H1 (cell line): ENCODE data around the gene LRRC32. TPM values are rescaled to one million over a fixed set of nuclear protein-coding genes. Genes with fewer than 3 reads are reported as not detected.

Experiments used
- CTCF ChIA-PET: fragments of 300-600 bp; sonication (Branson Sonifier 250); formaldehyde crosslinking; loops from one replicate; lab custom pipeline; 2021; ENCODE audit not compliant: partially characterized antibody; lab: Charles Lee
- POLR2A ChIA-PET: fragments of 300-600 bp; sonication (Branson Sonifier 250); formaldehyde crosslinking; loops from one replicate; lab custom pipeline; 2021; ENCODE audit warnings: inconsistent platforms; ENCODE audit not compliant: partially characterized antibody; lab: Charles Lee
- DNase-seq, 2 experiments: peaks; one replicate each; pipeline versions ENCODE4 v3.0.0 to v3.0.0-alpha.2; 2010 to 2022; ENCODE audit warnings: low spot score in 2 of 2, low read depth in 1 of 2, mixed read lengths in 1 of 2
- FAIRE-seq: peaks from 2 replicates; lab custom pipeline; 2011; peaks lifted over from hg19 to GRCh38; lab: Jason Lieb, UNC
- H2AFZ ChIP-seq: 2 replicates; pipeline ENCODE4 v1.8.1; 2012; ENCODE audit warnings: low read length, inconsistent platforms
- H2AK5ac ChIP-seq: 2 replicates; pipeline ENCODE4 v1.6.1; 2013; ENCODE audit warnings: low read depth, low read length
- H2BK120ac ChIP-seq: replicated peaks from 2 replicates; pipeline ENCODE3; 2013; ENCODE audit warnings: low read depth, low read length, inconsistent platforms
- H2BK12ac ChIP-seq: 2 replicates; pipeline ENCODE4 v1.6.1; 2013; ENCODE audit warnings: low read depth, low read length
- H2BK15ac ChIP-seq: 2 replicates; pipeline ENCODE4 v1.6.1; 2013; ENCODE audit warnings: low read length
- H2BK20ac ChIP-seq: 2 replicates; pipeline ENCODE4 v1.6.1; 2013; ENCODE audit warnings: low read length
- H2BK5ac ChIP-seq: 2 replicates; pipeline ENCODE4 v1.6.1; 2013; ENCODE audit warnings: low read depth, low read length
- H3K14ac ChIP-seq: 2 replicates; pipeline ENCODE4 v1.6.1; 2013; ENCODE audit warnings: inconsistent platforms; ENCODE audit not compliant: insufficient read length
- H3K18ac ChIP-seq: 2 replicates; pipeline ENCODE4 v1.6.1; 2013; ENCODE audit warnings: low read length; ENCODE audit errors: extremely low read depth
- H3K23ac ChIP-seq: 2 replicates; pipeline ENCODE4 v1.6.1; 2013; ENCODE audit warnings: inconsistent platforms; ENCODE audit not compliant: insufficient read length
- H3K23me2 ChIP-seq: 2 replicates; pipeline ENCODE4 v1.6.1; 2013; ENCODE audit warnings: low read depth, low read length
- H3K27ac ChIP-seq: 2 replicates; pipeline ENCODE4 v1.6.1; 2011; ENCODE audit warnings: low read depth, low read length, inconsistent platforms
- H3K27me3 ChIP-seq, 4 experiments: replicated peaks in 1 of 4; 1 replicate in 1 of 4; 2 replicates in 3 of 4; pipeline versions ENCODE4 v1.6.1 to v1.8.1; 2011 to 2013; ENCODE audit warnings: low read length in 3 of 4, mild to moderate bottlenecking in 3 of 4, inconsistent platforms in 2 of 4, mixed read lengths in 2 of 4, moderate library complexity in 1 of 4; ENCODE audit not compliant: control insufficient read depth in 3 of 4, insufficient read depth in 3 of 4; ENCODE audit errors: extremely low read depth in 1 of 4
- H3K36me3 ChIP-seq, 4 experiments: 2 replicates each; pipeline versions ENCODE4 v1.6.1 to v1.8.1; 2011 to 2013; ENCODE audit warnings: mild to moderate bottlenecking in 4 of 4, low read length in 3 of 4, moderate library complexity in 2 of 4, control low read depth in 1 of 4, inconsistent platforms in 1 of 4; ENCODE audit not compliant: insufficient read depth in 4 of 4, control insufficient read depth in 2 of 4
- H3K4ac ChIP-seq: replicated peaks from 2 replicates; pipeline ENCODE3; 2013; ENCODE audit warnings: low read length, low read depth, mixed read lengths, inconsistent platforms; ENCODE audit not compliant: insufficient read length
- H3K4me1 ChIP-seq, 4 experiments: replicated peaks in 1 of 4; 1 replicate in 1 of 4; 2 replicates in 3 of 4; pipeline versions ENCODE4 v1.6.1 to v1.8.1; 2011 to 2013; ENCODE audit warnings: low read length in 3 of 4, inconsistent platforms in 2 of 4, mixed read lengths in 1 of 4; ENCODE audit not compliant: insufficient read depth in 4 of 4, control insufficient read depth in 3 of 4
- H3K4me2 ChIP-seq, 2 experiments: 2 replicates each; pipeline versions ENCODE4 v1.6.1 to v1.8.1; 2011 to 2013; ENCODE audit warnings: low read depth in 2 of 2, low read length in 2 of 2, control low read depth in 1 of 2, inconsistent platforms in 1 of 2, mild to moderate bottlenecking in 1 of 2; ENCODE audit not compliant: insufficient read depth in 1 of 2
- H3K4me3 ChIP-seq, 4 experiments: fragments of 200-600, 300-600 bp in 1 of 4; sonication (generic), shearing (Covaris generic), sonication (Bioruptor Twin) in 1 of 4; 2 replicates each; pipeline versions ENCODE4 v1.5.1 to v1.8.1; 2011 to 2016; ENCODE audit warnings: low read length in 4 of 4, low read depth in 3 of 4, control low read depth in 2 of 4, inconsistent platforms in 2 of 4, mild to moderate bottlenecking in 2 of 4, mixed read lengths in 1 of 4, moderate library complexity in 1 of 4; ENCODE audit not compliant: insufficient read depth in 2 of 4; ENCODE audit errors: extremely low read depth in 1 of 4
- H3K56ac ChIP-seq: replicated peaks from 2 replicates; pipeline ENCODE3; 2013; ENCODE audit warnings: low read depth, mild to moderate bottlenecking, mixed read lengths, low read length, inconsistent platforms; ENCODE audit not compliant: insufficient read length
- H3K79me1 ChIP-seq: 2 replicates; pipeline ENCODE4 v1.6.1; 2013; ENCODE audit warnings: low read depth, low read length, control low read depth
- H3K79me2 ChIP-seq, 2 experiments: 2 replicates each; pipeline versions ENCODE4 v1.6.1 to v1.8.1; 2012 to 2013; ENCODE audit warnings: low read length in 2 of 2, mild to moderate bottlenecking in 2 of 2, inconsistent platforms in 1 of 2; ENCODE audit not compliant: insufficient read depth in 2 of 2, control insufficient read depth in 1 of 2
- H3K9ac ChIP-seq, 4 experiments: replicated peaks in 1 of 4; 1 replicate in 1 of 4; 2 replicates in 3 of 4; pipeline versions ENCODE4 v1.6.1 to v1.8.1; 2011 to 2013; ENCODE audit warnings: low read depth in 3 of 4, low read length in 3 of 4, control low read depth in 2 of 4, mild to moderate bottlenecking in 2 of 4, moderate library complexity in 2 of 4, inconsistent platforms in 1 of 4; ENCODE audit errors: extremely low read depth in 1 of 4
- H3K9me3 ChIP-seq, 2 experiments: 2 replicates each; pipeline versions ENCODE4 v1.6.1 to v1.8.1; 2012 to 2013; ENCODE audit warnings: mild to moderate bottlenecking in 2 of 2, moderate library complexity in 2 of 2, control low read depth in 1 of 2, inconsistent platforms in 1 of 2, low read depth in 1 of 2, low read length in 1 of 2, mixed read lengths in 1 of 2; ENCODE audit not compliant: insufficient read depth in 2 of 2
- H4K20me1 ChIP-seq, 2 experiments: replicated peaks in 1 of 2; 2 replicates each; pipeline versions ENCODE3 to v1.8.1; 2011 to 2013; ENCODE audit warnings: inconsistent platforms in 2 of 2, low read length in 2 of 2, mild to moderate bottlenecking in 1 of 2; ENCODE audit not compliant: insufficient read depth in 2 of 2, control insufficient read depth in 1 of 2
- H4K5ac ChIP-seq: 2 replicates; pipeline ENCODE4 v1.6.1; 2013; ENCODE audit warnings: low read length, low read depth, mixed read lengths, inconsistent platforms; ENCODE audit not compliant: insufficient read length
- H4K8ac ChIP-seq: 2 replicates; pipeline ENCODE4 v1.8.0; 2013; ENCODE audit warnings: mild to moderate bottlenecking, moderate library complexity, low read length, inconsistent platforms; ENCODE audit not compliant: insufficient read depth; ENCODE audit errors: extremely low read depth
- H4K91ac ChIP-seq: replicated peaks from 2 replicates; pipeline ENCODE3; 2013; ENCODE audit warnings: low read length, mixed read lengths, inconsistent platforms; ENCODE audit not compliant: insufficient read length
- CHD2 ChIP-seq: IDR thresholded peaks from 2 replicates; pipeline ENCODE4 v1.6.1; 2012; ENCODE audit warnings: low read length, improper control_type of control experiment
- NRF1 ChIP-seq: IDR thresholded peaks from 2 replicates; pipeline ENCODE4 v1.6.1; 2011; ENCODE audit warnings: mild to moderate bottlenecking, low read depth, low read length, improper control_type of control experiment
- WGBS, 2 experiments: shearing (Covaris generic) in 1 of 2; methylation state at CpG; one replicate each; pipeline versions ENCODE4 v1.1.6 to v1.1.7; 2013 to 2015; ENCODE audit warnings: low lambda C conversion rate in 2 of 2, mixed read lengths in 2 of 2, inconsistent platforms in 1 of 2, low coverage in 1 of 2, missing lambda C conversion rate in 1 of 2; ENCODE audit not compliant: insufficient replicate concordance in 2 of 2, insufficient coverage in 1 of 2, insufficient read length in 1 of 2; ENCODE audit errors: extremely low coverage in 1 of 2, missing lambda C conversion rate in 1 of 2; 5-methylcytosine and 5-hydroxymethylcytosine counted together
- polyA plus RNA-seq, 7 experiments: library from polyadenylated mRNA; depleted of rRNA in 3 of 7; stranded (reverse) in 5 of 7; unstranded in 2 of 7; fragments of >200 nt in 5 of 7; fragments of 200-250 nt in 2 of 7; gene quantifications; 1 replicate in 5 of 7; 2 replicates in 1 of 7; 4 replicates in 1 of 7; pipeline versions ENCODE4 v1.2.1 to v1.2.3, GENCODE V29; 2011 to 2013; ENCODE audit warnings: missing spikeins in 2 of 7, mixed read lengths in 2 of 7
- total RNA-seq: library from RNA; stranded (reverse); fragmentation: NEBNext Ultra II Directional; extraction: Animal tissue kit (Norgen Biotek cat#: 25700); gene quantifications from 2 replicates; pipeline ENCODE4 v1.2.1, GENCODE V29; 2021

Gene LRRC32
- total and polyA plus RNA-seq, 2 of the 8 experiments (the other 6 are each of a cell fraction or from before 2014, with no cell fraction given), result 0.99 to 1.9 TPM

- Histone ChIP-seq H3K9ac (no peak overlapping the region), H3K14ac (no peak overlapping the region), H3K4me1 (peaks cover 3 to 11% (median 6%) of the 10 kb centered on the region in 4 experiments), H3K23ac (no peak overlapping the region), H4K91ac (no peak overlapping the region), H2BK20ac (no peak overlapping the region), H3K9me3 (no peaks in the 10 kb centered on the region), H3K4ac (no peak overlapping the region), H3K27me3 (no peaks in the 10 kb centered on the region; a peak in 1 of 7 replicates), H3K56ac (no peak overlapping the region), H2AFZ (no peak overlapping the region), H2BK5ac (no peak overlapping the region), H3K79me2 (no peaks in the 10 kb centered on the region), H3K27ac (no peak overlapping the region), H2BK120ac (no peak overlapping the region)
- DNase-seq, result no peak
- POLR2A ChIA-PET, result no interaction called here
- TF ChIP-seq NRF1 (no peak), CHD2 (no peak)
- TF ChIP-seq, all 59 proteins: peak for 0
- Histone ChIP-seq H3K18ac (no peak overlapping the region), H3K36me3 (no peaks in the 10 kb centered on the region), H3K23me2 (no peaks in the 10 kb centered on the region), H2AK5ac (no peak overlapping the region), H2BK12ac (no peak overlapping the region), H3K4me2 (no peak overlapping the region), H3K4me3 (no peak overlapping the region), H4K5ac (no peak overlapping the region), H4K20me1 (no peaks in the 10 kb centered on the region), H3K79me1 (no peaks in the 10 kb centered on the region), H2BK15ac (0 out of 2 replicates have a peak overlapping the region, but pooled peaks have one; percentile 29), H4K8ac (no peak overlapping the region; the same call in 1 of the 2 replicates)
- 83% methylated on average over 14 of the region's 14 CpGs; no CpG with 5 or more reads in 1 of the 2 experiments for WGBS, 2 experiments
- CTCF ChIA-PET, result interaction anchor here (0.6 to 2.0 kb wide), 8 partner anchors 15 to 95 kb away, joined by 3 to 9 read pairs (median 3); no protein-coding TSS in a partner anchor
- no peak for FAIRE-seq
These were observed 13.1 kb downstream of the LRRC32 start for GRCh38 chr11:76657187-76658170.
